K562 (cell line): ENCODE measurements around the gene NDUFB7.

Experiments
- HNRNPL ChIP-seq: fragments of 200-400 bp; formaldehyde crosslinking; IDR thresholded peaks from 2 replicates; pipeline ENCODE4 v1.6.1; 2017; ENCODE audit warnings: low read depth, mild to moderate bottlenecking, low read length
- ILK ChIP-seq: fragments of 450-650 bp; IDR thresholded peaks from 2 replicates; pipeline ENCODE4 v1.6.1; 2016; ENCODE audit warnings: missing genetic modification characterization, low read depth, mild to moderate bottlenecking, missing compliant biosample characterization, moderate library complexity, borderline replicate concordance
- MEF2D ChIP-seq: conservative IDR thresholded peaks from 2 replicates; pipeline ENCODE4 v1.6.1; 2016; ENCODE audit warnings: low read depth, missing genetic modification characterization, missing compliant biosample characterization
- NCOA1 ChIP-seq: fragments of 450-650 bp; IDR thresholded peaks from 2 replicates; pipeline ENCODE4 v1.6.1; 2016; ENCODE audit warnings: low read depth
- NRF1 ChIP-seq, 2 experiments: fragments of 450-650 bp; IDR thresholded peaks in 1 of 2; conservative IDR thresholded peaks in 1 of 2; 2 replicates each; pipeline ENCODE4 v1.6.1; 2014; ENCODE audit warnings: mild to moderate bottlenecking in 2 of 2
- POLR2AphosphoS5 ChIP-seq: IDR thresholded peaks from 2 replicates; pipeline ENCODE4 v1.6.1; 2011; ENCODE audit warnings: mild to moderate bottlenecking, low read depth, low read length, moderate library complexity; ENCODE audit not compliant: control insufficient read depth, insufficient read depth
- RB1 ChIP-seq: fragments of 450-650 bp; IDR thresholded peaks from 2 replicates; pipeline ENCODE4 v1.6.1; 2017; ENCODE audit warnings: low read depth, mild to moderate bottlenecking
- SMARCA4 ChIP-seq: fragments of 450-650 bp; IDR thresholded peaks from 2 replicates; pipeline ENCODE4 v1.6.1; 2016
- SRSF3 ChIP-seq: fragments of 200-400 bp; formaldehyde crosslinking; IDR thresholded peaks from 2 replicates; pipeline ENCODE4 v1.6.1; 2016; ENCODE audit warnings: mild to moderate bottlenecking, low read length, moderate library complexity; ENCODE audit not compliant: insufficient read depth
- TAF1 ChIP-seq: IDR thresholded peaks from 2 replicates; pipeline ENCODE4 v1.6.1; 2011; ENCODE audit warnings: mild to moderate bottlenecking, low read length, moderate library complexity; ENCODE audit not compliant: insufficient read depth, control insufficient read depth, severe bottlenecking; ENCODE audit errors: extremely low read depth
- ZKSCAN1 ChIP-seq: fragments of 150-350 bp; IDR thresholded peaks from 2 replicates; pipeline ENCODE4 v1.6.1; 2016; ENCODE audit warnings: low read depth, low read length
- ZNF609 ChIP-seq: sonication (generic); formaldehyde crosslinking; IDR thresholded peaks from 2 replicates; pipeline ENCODE4 v1.8.1; 2023; ENCODE audit warnings: missing genetic modification reagents, mild to moderate bottlenecking, borderline replicate concordance
- TF ChIP-seq, protein P1 (sequence below), 3 experiments: IDR thresholded peaks in 2 of 3; conservative IDR thresholded peaks in 1 of 3; 2 replicates each; pipeline ENCODE4 v1.5.1; 2011 to 2012; ENCODE audit warnings: low read length in 3 of 3, mild to moderate bottlenecking in 3 of 3, control low read depth in 2 of 3, improper control_type of control experiment in 1 of 3, inconsistent platforms in 1 of 3, low read depth in 1 of 3, mixed read lengths in 1 of 3, moderate library complexity in 1 of 3; ENCODE audit not compliant: insufficient read depth in 2 of 3

GRCh38 chr19:14517446-14517839, 54.4 kb downstream of the NDUFB7 start:
- TF ChIP-seq NRF1 (conservative IDR thresholded peaks at IDR 0.05 in 1 of 2, IDR thresholded peaks at IDR 0.05 in 1 of 2) (no peak), RB1 (no peak), ZKSCAN1 (no peak), SRSF3 (no peak), ZNF609 (CRISPR knock-in tag) (no peak), ILK (tag) (no peak), HNRNPL (no peak), SMARCA4 (no peak), NCOA1 (no peak), TAF1 (no peak), MEF2D (tag) (no peak), POLR2AphosphoS5 (no peak)
- TF ChIP-seq, protein P1, sequence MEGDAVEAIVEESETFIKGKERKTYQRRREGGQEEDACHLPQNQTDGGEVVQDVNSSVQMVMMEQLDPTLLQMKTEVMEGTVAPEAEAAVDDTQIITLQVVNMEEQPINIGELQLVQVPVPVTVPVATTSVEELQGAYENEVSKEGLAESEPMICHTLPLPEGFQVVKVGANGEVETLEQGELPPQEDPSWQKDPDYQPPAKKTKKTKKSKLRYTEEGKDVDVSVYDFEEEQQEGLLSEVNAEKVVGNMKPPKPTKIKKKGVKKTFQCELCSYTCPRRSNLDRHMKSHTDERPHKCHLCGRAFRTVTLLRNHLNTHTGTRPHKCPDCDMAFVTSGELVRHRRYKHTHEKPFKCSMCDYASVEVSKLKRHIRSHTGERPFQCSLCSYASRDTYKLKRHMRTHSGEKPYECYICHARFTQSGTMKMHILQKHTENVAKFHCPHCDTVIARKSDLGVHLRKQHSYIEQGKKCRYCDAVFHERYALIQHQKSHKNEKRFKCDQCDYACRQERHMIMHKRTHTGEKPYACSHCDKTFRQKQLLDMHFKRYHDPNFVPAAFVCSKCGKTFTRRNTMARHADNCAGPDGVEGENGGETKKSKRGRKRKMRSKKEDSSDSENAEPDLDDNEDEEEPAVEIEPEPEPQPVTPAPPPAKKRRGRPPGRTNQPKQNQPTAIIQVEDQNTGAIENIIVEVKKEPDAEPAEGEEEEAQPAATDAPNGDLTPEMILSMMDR (IDR thresholded peaks at IDR 0.05 in 2 of 3, conservative IDR thresholded peaks at IDR 0.05 in 1 of 3; ENCODE audit: insufficient read depth in 2 of 3, low read depth in 1 of 3, low read length in 3 of 3): no peak
